GM13977 (cell line): ENCODE data around the gene CRABP2.
A peak's percentile ranks its signal among the peaks of the same experiment; 100 is the strongest.

ENCODE experiments used
- DNase-seq: peaks from one replicate; pipeline ENCODE4 v3.0.0; 2012; ENCODE audit warnings: low spot score
- in situ Hi-C: fragments of 300-500 bp; cut with MboI; formaldehyde crosslinking; loops from one replicate; pipeline ENCODE4 v1.12.0; 2022; ENCODE audit warnings: low sequenced_read_pairs, low pct_unique_long_range_greater_than_20kb, mixed read lengths, inconsistent platforms; ENCODE audit not compliant: unreplicated experiment
- TF ChIP-seq, protein P1 (sequence below): IDR thresholded peaks from 2 replicates; pipeline ENCODE4 v1.5.1; 2012; ENCODE audit warnings: mild to moderate bottlenecking, control low read depth; ENCODE audit not compliant: insufficient read depth; ENCODE audit errors: extremely low read depth, missing control alignments

The CRABP2 gene

DNA sequence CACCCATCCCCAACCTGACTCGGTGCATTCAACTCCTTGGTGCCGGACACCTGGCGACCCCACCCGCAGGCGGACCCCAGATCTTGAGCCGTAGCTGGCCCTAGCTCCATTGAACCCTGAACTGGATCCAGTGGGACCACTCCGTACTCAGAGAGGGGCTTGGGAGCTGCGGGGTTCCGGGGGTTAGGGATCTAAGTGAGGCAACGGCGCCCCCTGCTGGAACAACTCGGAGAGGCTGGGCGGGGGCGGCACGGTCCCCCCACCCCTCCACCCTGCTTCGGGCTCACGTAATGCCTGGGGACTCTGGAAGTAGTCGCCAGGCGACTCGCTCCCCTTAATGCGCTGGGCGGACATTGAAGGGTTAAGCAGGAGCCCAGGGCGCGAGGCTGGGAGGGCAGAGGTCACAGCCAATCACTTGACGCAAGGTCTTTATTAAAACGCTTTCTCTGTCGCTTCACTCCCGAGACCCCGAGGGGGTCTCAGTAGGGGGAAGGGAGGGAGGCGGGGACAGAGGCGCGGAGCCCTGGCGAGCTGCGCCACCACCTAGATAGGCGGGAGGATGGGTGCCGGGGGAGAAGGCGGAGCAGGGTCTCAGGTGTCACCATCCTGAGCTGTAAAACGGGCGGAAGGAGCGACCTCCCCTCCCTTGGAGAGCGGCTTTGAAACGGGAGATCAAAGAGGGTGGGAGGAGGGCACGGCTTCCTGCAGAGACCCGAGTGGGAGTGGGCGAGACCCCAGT lies 704 bp upstream of the CRABP2 start:
- in situ Hi-C loops = loop anchor here (25.0 kb wide), 1 partner anchor 156 kb away; the partner anchor contains the start of genes INSRR and NTRK1
- TF ChIP-seq, protein P1, sequence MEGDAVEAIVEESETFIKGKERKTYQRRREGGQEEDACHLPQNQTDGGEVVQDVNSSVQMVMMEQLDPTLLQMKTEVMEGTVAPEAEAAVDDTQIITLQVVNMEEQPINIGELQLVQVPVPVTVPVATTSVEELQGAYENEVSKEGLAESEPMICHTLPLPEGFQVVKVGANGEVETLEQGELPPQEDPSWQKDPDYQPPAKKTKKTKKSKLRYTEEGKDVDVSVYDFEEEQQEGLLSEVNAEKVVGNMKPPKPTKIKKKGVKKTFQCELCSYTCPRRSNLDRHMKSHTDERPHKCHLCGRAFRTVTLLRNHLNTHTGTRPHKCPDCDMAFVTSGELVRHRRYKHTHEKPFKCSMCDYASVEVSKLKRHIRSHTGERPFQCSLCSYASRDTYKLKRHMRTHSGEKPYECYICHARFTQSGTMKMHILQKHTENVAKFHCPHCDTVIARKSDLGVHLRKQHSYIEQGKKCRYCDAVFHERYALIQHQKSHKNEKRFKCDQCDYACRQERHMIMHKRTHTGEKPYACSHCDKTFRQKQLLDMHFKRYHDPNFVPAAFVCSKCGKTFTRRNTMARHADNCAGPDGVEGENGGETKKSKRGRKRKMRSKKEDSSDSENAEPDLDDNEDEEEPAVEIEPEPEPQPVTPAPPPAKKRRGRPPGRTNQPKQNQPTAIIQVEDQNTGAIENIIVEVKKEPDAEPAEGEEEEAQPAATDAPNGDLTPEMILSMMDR = peak; percentile 92
- peak; percentile 85 for DNase-seq

DNA sequence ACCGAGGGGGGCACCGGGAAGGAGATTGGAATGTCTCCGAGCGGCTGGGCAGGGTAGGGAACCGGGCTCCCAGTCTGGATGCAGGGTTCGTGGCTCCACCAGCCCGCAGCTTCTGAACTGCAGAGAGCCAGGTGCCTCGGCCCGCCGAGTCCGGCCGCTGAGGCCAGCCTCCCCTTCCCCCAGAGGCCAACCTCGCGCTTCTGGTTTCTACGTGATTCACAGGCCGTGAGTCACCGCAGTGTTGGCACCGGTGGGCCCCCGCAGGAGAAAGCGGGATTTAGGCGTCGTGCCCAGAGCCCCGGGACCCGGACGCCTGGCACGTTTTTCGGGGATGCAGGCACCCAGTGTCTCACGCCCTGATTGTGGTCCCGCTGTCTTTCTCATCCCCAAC lies 458 bp downstream of the CRABP2 start:
- TF ChIP-seq, protein P1 = no peak
- in situ Hi-C loops = loop anchor here (25.0 kb wide), 1 partner anchor 157 kb away; the partner anchor contains the start of genes INSRR and NTRK1
- DNase-seq = no peak

DNA sequence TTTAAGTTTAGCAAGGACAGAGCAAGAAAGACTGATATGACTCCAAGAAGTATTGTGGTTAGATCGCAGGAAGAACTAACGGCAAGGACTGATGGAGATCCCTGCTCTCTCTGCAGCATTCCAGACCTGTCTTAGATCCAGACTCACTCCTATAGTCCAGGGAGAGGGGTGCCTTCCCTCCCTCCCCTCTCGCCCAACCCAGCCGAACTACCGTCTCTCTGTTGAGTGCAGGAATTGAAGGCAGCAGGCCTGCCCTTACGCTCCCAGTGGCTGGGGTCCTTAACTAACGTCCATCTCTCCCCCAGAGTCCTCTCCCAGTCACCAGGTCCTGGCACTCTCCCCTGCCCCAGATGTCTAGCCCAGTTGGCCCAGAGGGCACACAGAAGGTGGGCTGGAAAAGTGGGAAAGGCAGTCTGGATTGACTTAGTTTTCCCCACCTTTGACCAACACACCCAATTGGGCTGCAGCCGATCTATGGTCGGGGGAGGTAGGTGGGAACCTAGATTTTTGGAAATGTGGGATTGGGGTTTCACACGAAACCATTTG lies 1.1 kb downstream of the CRABP2 start:
- in situ Hi-C loops = loop anchor here (25.0 kb wide), 1 partner anchor 158 kb away; the partner anchor contains the start of genes INSRR and NTRK1

DNA sequence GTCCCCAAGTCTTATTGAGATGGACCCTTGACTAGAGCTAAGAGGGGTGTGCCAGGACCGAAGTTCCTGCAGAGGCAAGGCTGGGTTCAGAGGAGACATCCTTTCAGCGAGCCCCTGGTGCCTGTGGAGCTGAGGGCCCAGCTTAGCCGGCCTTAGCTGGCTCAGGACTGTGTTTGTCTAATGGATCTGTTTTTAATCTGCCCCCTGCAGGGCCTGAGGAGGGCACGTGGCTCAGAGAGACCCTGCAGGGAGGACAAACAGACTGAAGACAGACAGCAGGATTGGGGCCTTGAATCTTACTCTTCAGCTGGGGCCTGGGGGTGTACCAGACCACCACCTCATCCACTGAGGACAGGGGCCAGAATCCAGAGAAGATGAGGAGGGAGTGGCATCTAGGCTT lies 1.6 kb downstream of the CRABP2 start:
- in situ Hi-C loops = loop anchor here (25.0 kb wide), 1 partner anchor 159 kb away; the partner anchor contains the start of genes INSRR and NTRK1
- DNase-seq = no peak

More for the DNA sequence above, 1.1 kb downstream of the CRABP2 start:
- TF ChIP-seq, protein P1 = no peak
- DNase-seq = no peak

DNA sequence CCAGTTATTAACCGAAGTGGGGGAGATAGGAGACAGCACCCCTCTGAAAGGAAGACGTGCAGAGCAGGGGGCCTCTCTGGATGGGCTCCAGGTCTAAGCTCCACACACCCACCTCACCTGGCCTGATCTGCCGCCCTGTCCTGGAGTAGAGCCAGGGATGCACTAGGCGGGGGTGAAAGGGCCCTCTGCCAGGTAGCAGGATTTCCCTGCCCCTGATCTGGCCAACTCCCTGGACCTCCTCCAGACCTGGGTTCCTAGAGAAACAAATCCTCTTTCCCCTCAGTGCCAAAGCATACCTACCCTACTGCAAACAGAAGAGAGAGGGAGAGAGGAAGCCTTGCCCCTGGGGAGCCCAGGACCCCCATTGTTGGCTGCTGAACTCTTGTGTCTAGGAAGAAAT lies 2.0 kb downstream of the CRABP2 start:
- in situ Hi-C loops = loop anchor here (25.0 kb wide), 1 partner anchor 159 kb away; the partner anchor contains the start of genes INSRR and NTRK1
- TF ChIP-seq, protein P1 = no peak
- DNase-seq = no peak

More for the DNA sequence above, 1.6 kb downstream of the CRABP2 start:
- TF ChIP-seq, protein P1 = no peak

DNA sequence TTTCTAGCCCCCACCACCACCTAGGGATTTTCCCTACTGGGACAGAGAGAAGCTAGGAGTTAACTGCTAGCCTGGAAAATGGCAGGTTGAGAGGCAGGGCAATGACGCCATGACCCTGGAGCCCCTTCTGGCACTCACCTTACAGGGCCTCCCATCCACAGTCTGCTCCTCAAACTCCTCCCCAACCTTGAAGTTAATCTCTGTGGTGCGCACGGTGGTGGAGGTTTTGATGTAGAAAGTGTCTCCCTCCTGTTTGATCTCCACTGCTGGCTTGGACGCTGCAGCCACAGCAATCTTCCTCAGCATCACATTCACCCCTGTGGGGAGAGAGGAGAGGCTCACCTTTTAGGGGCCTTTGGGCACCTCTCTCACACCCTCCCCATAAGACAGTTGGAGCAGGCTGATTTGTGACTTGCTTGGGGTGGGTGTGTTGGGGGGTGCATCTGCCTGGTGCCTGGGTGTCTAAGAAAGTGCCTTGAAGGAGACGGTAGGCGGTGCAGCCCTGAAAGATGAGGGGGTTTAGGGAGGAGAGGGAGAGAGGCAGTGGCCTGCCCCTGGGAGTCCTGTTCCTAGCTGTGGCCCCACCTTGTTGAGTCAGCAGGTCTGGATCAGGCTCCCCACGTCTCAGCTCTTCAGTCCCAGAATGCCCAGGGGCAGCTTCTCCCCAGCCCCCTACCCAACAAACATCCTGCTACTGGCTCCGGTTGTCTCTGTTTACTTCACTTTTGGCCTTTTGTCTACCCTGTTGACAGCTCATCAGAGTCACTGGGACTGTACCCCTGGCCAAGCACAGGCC lies 4.4 kb downstream of the CRABP2 start:
- in situ Hi-C loops = loop anchor here (25.0 kb wide), 1 partner anchor 161 kb away; the partner anchor contains the start of genes INSRR and NTRK1
- TF ChIP-seq, protein P1 = no peak

More for the DNA sequence above, 4.4 kb downstream of the CRABP2 start:
- DNase-seq = no peak
